H9 (cell line): Measurements from ENCODE around the gene ITK. TPM values are rescaled to one million over a fixed set of nuclear protein-coding genes. Genes with fewer than 3 reads are reported as not detected.

ENCODE experiments used
- DNase-seq: peaks from one replicate; pipeline ENCODE4 v3.0.0-alpha.2; 2017
- H2AFZ ChIP-seq: one replicate; pipeline ENCODE4 v1.6.1; 2013; ENCODE audit warnings: mild to moderate bottlenecking, low read length, control low read depth, moderate library complexity
- H2AK5ac ChIP-seq: 2 replicates; pipeline ENCODE4 v1.6.1; 2013; ENCODE audit warnings: low read length, control low read depth, mixed read lengths; ENCODE audit not compliant: insufficient read length
- H2BK120ac ChIP-seq: one replicate; pipeline ENCODE4 v1.6.1; 2013; ENCODE audit warnings: low read depth, mild to moderate bottlenecking, low read length, control low read depth, inconsistent platforms; ENCODE audit not compliant: poor library complexity, severe bottlenecking
- H2BK12ac ChIP-seq: 2 replicates; pipeline ENCODE4 v1.6.1; 2013; ENCODE audit warnings: low read length, control low read depth, mixed read lengths, low read depth; ENCODE audit not compliant: insufficient read length
- H2BK15ac ChIP-seq: 2 replicates; pipeline ENCODE4 v1.6.1; 2013; ENCODE audit warnings: low read depth, low read length, control low read depth
- H2BK20ac ChIP-seq: one replicate; pipeline ENCODE4 v1.6.1; 2013; ENCODE audit warnings: low read depth, mild to moderate bottlenecking, low read length, control low read depth, inconsistent platforms; ENCODE audit not compliant: poor library complexity, severe bottlenecking
- H2BK5ac ChIP-seq: 2 replicates; pipeline ENCODE4 v1.6.1; 2013; ENCODE audit warnings: low read length, control low read depth, mixed read lengths; ENCODE audit not compliant: insufficient read length
- H3K14ac ChIP-seq: 2 replicates; pipeline ENCODE4 v1.6.1; 2013; ENCODE audit warnings: low read length, control low read depth; ENCODE audit not compliant: insufficient read depth
- H3K18ac ChIP-seq: 2 replicates; pipeline ENCODE4 v1.6.1; 2013; ENCODE audit warnings: low read depth, mild to moderate bottlenecking, mixed read lengths, low read length, control low read depth; ENCODE audit not compliant: insufficient read length
- H3K23ac ChIP-seq: 2 replicates; pipeline ENCODE4 v1.6.1; 2013; ENCODE audit warnings: low read length, control low read depth, mixed read lengths, low read depth; ENCODE audit not compliant: insufficient read length
- H3K23me2 ChIP-seq: 2 replicates; pipeline ENCODE4 v1.6.1; 2013; ENCODE audit warnings: low read depth, mild to moderate bottlenecking, mixed read lengths, low read length, control low read depth; ENCODE audit not compliant: insufficient read length, poor library complexity, severe bottlenecking
- H3K27ac ChIP-seq: 2 replicates; pipeline ENCODE4 v1.5.1; 2013; ENCODE audit warnings: low read length, control low read depth, mixed read lengths, low read depth; ENCODE audit not compliant: insufficient read length
- H3K27me3 ChIP-seq: 2 replicates; pipeline ENCODE4 v1.6.1; 2013; ENCODE audit warnings: low read length, control low read depth, inconsistent platforms; ENCODE audit not compliant: insufficient read depth
- H3K4ac ChIP-seq: 2 replicates; pipeline ENCODE4 v1.6.1; 2013; ENCODE audit warnings: low read depth, mild to moderate bottlenecking, control low read depth, inconsistent platforms, low read length, moderate library complexity
- H3K4me1 ChIP-seq: 2 replicates; pipeline ENCODE4 v1.6.1; 2013; ENCODE audit warnings: low read length, control low read depth, inconsistent platforms; ENCODE audit not compliant: insufficient read depth
- H3K4me2 ChIP-seq: 2 replicates; pipeline ENCODE4 v1.6.1; 2013; ENCODE audit warnings: low read length, control low read depth, mixed read lengths; ENCODE audit not compliant: insufficient read length, insufficient read depth
- H3K56ac ChIP-seq: 2 replicates; pipeline ENCODE4 v1.6.1; 2013; ENCODE audit warnings: low read depth, mild to moderate bottlenecking, mixed read lengths, low read length, control low read depth; ENCODE audit not compliant: insufficient read length
- H3K79me1 ChIP-seq: 2 replicates; pipeline ENCODE4 v1.6.1; 2013; ENCODE audit warnings: low read depth, mild to moderate bottlenecking, moderate library complexity, low read length, control low read depth, inconsistent platforms; ENCODE audit not compliant: insufficient read depth, poor library complexity, severe bottlenecking
- H3K79me2 ChIP-seq: 2 replicates; pipeline ENCODE4 v1.6.1; 2013; ENCODE audit warnings: low read length, control low read depth, inconsistent platforms; ENCODE audit not compliant: insufficient read depth
- H3K9ac ChIP-seq: 2 replicates; pipeline ENCODE4 v1.6.1; 2013; ENCODE audit warnings: low read length, control low read depth, mixed read lengths; ENCODE audit not compliant: insufficient read length; ENCODE audit errors: extremely low read depth
- H3K9me3 ChIP-seq: one replicate; pipeline ENCODE4 v1.6.1; 2013; ENCODE audit warnings: low read depth, low read length, inconsistent platforms; ENCODE audit not compliant: control insufficient read depth
- H3T11ph ChIP-seq: one replicate; pipeline ENCODE4 v1.6.1; 2013; ENCODE audit warnings: mild to moderate bottlenecking, low read length, control low read depth, inconsistent platforms
- H4K20me1 ChIP-seq: one replicate; pipeline ENCODE4 v1.6.1; 2013; ENCODE audit not compliant: control insufficient read depth, insufficient read length, insufficient read depth
- H4K5ac ChIP-seq: 2 replicates; pipeline ENCODE4 v1.6.1; 2013; ENCODE audit warnings: low read depth, mild to moderate bottlenecking, mixed read lengths, low read length, control low read depth; ENCODE audit not compliant: insufficient read length
- H4K8ac ChIP-seq: replicated peaks from 2 replicates; pipeline ENCODE4 v1.6.1; 2013; ENCODE audit warnings: low read length, control low read depth, mixed read lengths, low read depth; ENCODE audit not compliant: insufficient read length
- H4K91ac ChIP-seq: 2 replicates; pipeline ENCODE4 v1.6.1; 2013; ENCODE audit warnings: low read depth, mild to moderate bottlenecking, moderate library complexity, mixed read lengths, low read length, control low read depth; ENCODE audit not compliant: insufficient read length
- H3K27ac Mint-ChIP-seq, 3 experiments: 2 replicates in 2 of 3; 3 replicates in 1 of 3; pipeline ENCODE4 v1.8.0; 2020 to 2021; ENCODE audit warnings: mixed read lengths in 3 of 3, mild to moderate bottlenecking in 1 of 3, moderate library complexity in 1 of 3
- H3K27me3 Mint-ChIP-seq: 2 replicates; pipeline ENCODE4 v1.8.0; 2021; ENCODE audit warnings: low read depth, mild to moderate bottlenecking, moderate library complexity, mixed read lengths
- H3K36me3 Mint-ChIP-seq, 3 experiments: 2 replicates in 2 of 3; 3 replicates in 1 of 3; pipeline ENCODE4 v1.8.0; 2020 to 2021; ENCODE audit warnings: low read depth in 3 of 3, mixed read lengths in 3 of 3; ENCODE audit not compliant: insufficient read depth in 1 of 3
- H3K4me1 Mint-ChIP-seq, 2 experiments: 2 replicates each; pipeline ENCODE4 v1.8.0; 2020; ENCODE audit warnings: mixed read lengths in 2 of 2
- H3K4me3 Mint-ChIP-seq, 2 experiments: 2 replicates in 1 of 2; 3 replicates in 1 of 2; pipeline ENCODE4 v1.8.0; 2020 to 2021; ENCODE audit warnings: mild to moderate bottlenecking in 2 of 2, mixed read lengths in 2 of 2, moderate library complexity in 1 of 2
- H3K9me3 Mint-ChIP-seq, 2 experiments: 2 replicates in 1 of 2; 3 replicates in 1 of 2; pipeline ENCODE4 v1.8.0; 2020; ENCODE audit warnings: mild to moderate bottlenecking in 2 of 2, mixed read lengths in 2 of 2, moderate library complexity in 1 of 2
- WGBS: extraction: QIAGEN DNeasy Blood & Tissue Kit; methylation state at CpG from one replicate; pipeline ENCODE4 v1.1.7; 2013; ENCODE audit warnings: missing lambda C conversion rate, low lambda C conversion rate, mixed read lengths; ENCODE audit not compliant: insufficient read length; ENCODE audit errors: extremely low coverage; 5-methylcytosine and 5-hydroxymethylcytosine counted together
- total RNA-seq: library from RNA; stranded (reverse); gene quantifications from 2 replicates; pipeline ENCODE4 v1.2.1, GENCODE V29; 2021
- TF ChIP-seq, protein P1 (sequence below): fragments of 200-600 bp; sonication (generic); conservative IDR thresholded peaks from 3 replicates; pipeline ENCODE4 v1.8.0; 2021; ENCODE audit warnings: antibody characterized with exemption, mild to moderate bottlenecking

Gene ITK
- total RNA-seq, 1 experiment from 2014 or later, result 0.22 TPM

DNA sequence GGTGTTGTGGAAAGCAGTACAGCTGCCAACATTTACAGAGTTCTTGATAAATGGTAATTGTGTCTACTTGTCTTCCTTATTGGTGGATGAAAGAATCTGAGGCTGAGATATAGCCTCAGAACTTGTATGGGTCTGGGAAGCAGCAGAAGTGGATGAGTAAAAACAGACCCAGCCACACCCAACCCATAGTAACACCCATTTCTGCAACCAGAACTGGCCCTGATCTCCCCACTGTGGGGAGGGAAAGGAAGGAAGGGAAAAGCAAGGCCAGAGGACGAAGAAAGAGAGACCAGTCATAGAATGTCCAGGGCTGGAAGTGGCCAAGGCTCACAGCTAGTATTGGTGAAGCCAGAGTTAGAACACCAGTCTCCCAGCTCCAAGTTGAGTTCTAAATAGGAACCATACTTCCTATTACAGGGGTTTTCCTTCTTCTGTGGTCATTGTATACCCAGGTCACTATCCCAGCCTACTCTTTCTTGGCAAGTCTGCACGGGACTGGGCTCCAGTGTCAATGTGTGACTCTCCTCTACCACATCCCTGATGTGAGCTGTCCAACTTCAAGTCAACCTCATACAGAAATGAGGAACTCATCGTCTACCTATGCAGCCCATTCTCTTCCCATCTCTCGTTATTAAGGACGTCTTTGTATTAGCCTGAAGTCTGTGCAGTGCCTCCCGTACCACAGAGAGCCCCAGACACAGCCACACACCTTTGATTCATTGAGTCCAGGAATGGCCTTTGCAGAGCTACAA, 35.9 kb downstream of the ITK start:
- Mint-ChIP-seq H3K9me3 (no peaks in the 10 kb centered on the region), H3K4me1 (peaks cover 2 to 4% of the 10 kb centered on the region in 2 experiments; a peak in 1 of 4 replicates), H3K36me3 (no peaks in the 10 kb centered on the region), H3K27ac (no peak overlapping the region), H3K27me3 (no peaks in the 10 kb centered on the region; the same call in 1 of the 2 replicates), H3K4me3 (no peak overlapping the region)
- H4K8ac ChIP-seq, result no peak overlapping the region
- no peak overlapping the region for H3T11ph ChIP-seq
- no peak overlapping the region for H3K4me2 ChIP-seq
- no peaks in the 10 kb centered on the region for H3K27me3 ChIP-seq
- no peak overlapping the region for H4K91ac ChIP-seq
- H3K18ac ChIP-seq, result no peak overlapping the region
- no peaks in the 10 kb centered on the region for H3K23me2 ChIP-seq
- no peak overlapping the region for H3K14ac ChIP-seq
- no peak overlapping the region for H2AK5ac ChIP-seq
- no peak overlapping the region for H3K4ac ChIP-seq
- WGBS, result no CpG with 5 or more reads among the region's 6 CpGs
- no peak overlapping the region for H2BK12ac ChIP-seq
- H3K4me1 ChIP-seq, result no peaks in the 10 kb centered on the region
- 0 out of 2 replicates have a peak, but pooled peaks cover 1% of the 10 kb centered on the region for H3K79me2 ChIP-seq
- no peaks in the 10 kb centered on the region for H4K20me1 ChIP-seq
- H2BK15ac ChIP-seq, result no peak overlapping the region
- TF ChIP-seq, protein P1, sequence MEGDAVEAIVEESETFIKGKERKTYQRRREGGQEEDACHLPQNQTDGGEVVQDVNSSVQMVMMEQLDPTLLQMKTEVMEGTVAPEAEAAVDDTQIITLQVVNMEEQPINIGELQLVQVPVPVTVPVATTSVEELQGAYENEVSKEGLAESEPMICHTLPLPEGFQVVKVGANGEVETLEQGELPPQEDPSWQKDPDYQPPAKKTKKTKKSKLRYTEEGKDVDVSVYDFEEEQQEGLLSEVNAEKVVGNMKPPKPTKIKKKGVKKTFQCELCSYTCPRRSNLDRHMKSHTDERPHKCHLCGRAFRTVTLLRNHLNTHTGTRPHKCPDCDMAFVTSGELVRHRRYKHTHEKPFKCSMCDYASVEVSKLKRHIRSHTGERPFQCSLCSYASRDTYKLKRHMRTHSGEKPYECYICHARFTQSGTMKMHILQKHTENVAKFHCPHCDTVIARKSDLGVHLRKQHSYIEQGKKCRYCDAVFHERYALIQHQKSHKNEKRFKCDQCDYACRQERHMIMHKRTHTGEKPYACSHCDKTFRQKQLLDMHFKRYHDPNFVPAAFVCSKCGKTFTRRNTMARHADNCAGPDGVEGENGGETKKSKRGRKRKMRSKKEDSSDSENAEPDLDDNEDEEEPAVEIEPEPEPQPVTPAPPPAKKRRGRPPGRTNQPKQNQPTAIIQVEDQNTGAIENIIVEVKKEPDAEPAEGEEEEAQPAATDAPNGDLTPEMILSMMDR, result no peak
- H2BK5ac ChIP-seq, result no peak overlapping the region
- no peak overlapping the region for H2AFZ ChIP-seq
- H2BK120ac ChIP-seq, result no peak overlapping the region
- H2BK20ac ChIP-seq, result no peak overlapping the region
- DNase-seq, result no peak
- H3K23ac ChIP-seq, result no peak overlapping the region
- no peak overlapping the region for H3K9ac ChIP-seq
- H3K56ac ChIP-seq, result no peak overlapping the region
- no peak overlapping the region for H3K27ac ChIP-seq
- no peaks in the 10 kb centered on the region for H3K9me3 ChIP-seq
- H3K79me1 ChIP-seq, result no peaks in the 10 kb centered on the region
- H4K5ac ChIP-seq, result no peak overlapping the region
